Adrenal gland (tissue), 5 donors: ENCODE data around the gene KLK10.

Source experiments
- POLR2A ChIP-seq, 2 donors: fragments of 450-650 bp; IDR thresholded peaks; one replicate each; pipeline ENCODE4 v1.6.1; 2017; ENCODE audit warnings: antibody characterized with exemption in 2 of 2, mild to moderate bottlenecking in 2 of 2, moderate library complexity in 1 of 2
- TF ChIP-seq, protein P1 (sequence below), 6 experiments: fragments of 450-650 bp in 4 of 6; fragments of 200-600 bp in 2 of 6; sonication (generic) in 1 of 6; IDR thresholded peaks; 1 replicate in 5 of 6; 2 replicates in 1 of 6; pipeline versions ENCODE4 v1.5.1 to v1.8.0; 2016 to 2021; ENCODE audit warnings: antibody characterized with exemption in 6 of 6, mild to moderate bottlenecking in 2 of 6, moderate library complexity in 1 of 6
- donor health status: DM: no; HTN: no; CAD: no.

GRCh38 chr19:50968716-50969412 lies 50.6 kb downstream of the KLK10 start:
- TF ChIP-seq, protein P1, sequence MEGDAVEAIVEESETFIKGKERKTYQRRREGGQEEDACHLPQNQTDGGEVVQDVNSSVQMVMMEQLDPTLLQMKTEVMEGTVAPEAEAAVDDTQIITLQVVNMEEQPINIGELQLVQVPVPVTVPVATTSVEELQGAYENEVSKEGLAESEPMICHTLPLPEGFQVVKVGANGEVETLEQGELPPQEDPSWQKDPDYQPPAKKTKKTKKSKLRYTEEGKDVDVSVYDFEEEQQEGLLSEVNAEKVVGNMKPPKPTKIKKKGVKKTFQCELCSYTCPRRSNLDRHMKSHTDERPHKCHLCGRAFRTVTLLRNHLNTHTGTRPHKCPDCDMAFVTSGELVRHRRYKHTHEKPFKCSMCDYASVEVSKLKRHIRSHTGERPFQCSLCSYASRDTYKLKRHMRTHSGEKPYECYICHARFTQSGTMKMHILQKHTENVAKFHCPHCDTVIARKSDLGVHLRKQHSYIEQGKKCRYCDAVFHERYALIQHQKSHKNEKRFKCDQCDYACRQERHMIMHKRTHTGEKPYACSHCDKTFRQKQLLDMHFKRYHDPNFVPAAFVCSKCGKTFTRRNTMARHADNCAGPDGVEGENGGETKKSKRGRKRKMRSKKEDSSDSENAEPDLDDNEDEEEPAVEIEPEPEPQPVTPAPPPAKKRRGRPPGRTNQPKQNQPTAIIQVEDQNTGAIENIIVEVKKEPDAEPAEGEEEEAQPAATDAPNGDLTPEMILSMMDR (IDR thresholded peaks at IDR 0.05), result no peak
- no peak for TF ChIP-seq POLR2A (IDR thresholded peaks at IDR 0.05)
